Left colon (tissue), 2 donors: ENCODE results near the gene IQGAP3. TPM values are rescaled to one million over a fixed set of nuclear protein-coding genes. Genes with fewer than 3 reads are reported as not detected.
"Not testable (repeated sequence)": the region's sequence is repeated elsewhere in the genome, so short reads cannot be mapped to it uniquely, and the experiment has no call there.

Experiments used
- ATAC-seq: fragments of 200-7000 bp; cut with Tn5 transposase; one replicate; pipeline ENCODE4 v1.9.1; 2020; ENCODE audit warnings: mild to moderate bottlenecking, moderate library complexity
- DNase-seq, 2 donors: peaks; one replicate each; pipeline ENCODE4 v3.0.0-alpha.2; 2020
- intact Hi-C, 2 donors: fragments of 100-400 bp; cut with DNase I in 1 of 2; cut with micrococcal nuclease in 1 of 2; formaldehyde crosslinking; loops; one replicate each; pipeline versions ENCODE4 v1.11.2 to v1.14.0; 2022; cut with DNase I, micrococcal nuclease
- total RNA-seq, 2 donors: library from RNA; stranded (reverse); fragmentation: NEBNext Ultra II Directional; extraction: Animal tissue kit (Norgen Biotek cat#: 25700); gene quantifications; one replicate each; pipeline ENCODE4 v1.2.1, GENCODE V29; 2021
- donor health status: DM: no; HTN: no; CAD: no.
- donor health status: DM: yes; HTN: yes; CAD: no.

IQGAP3 gene
- total RNA-seq, 2 donors from 2014 or later, result 2.8 to 10.5 TPM

DNA sequence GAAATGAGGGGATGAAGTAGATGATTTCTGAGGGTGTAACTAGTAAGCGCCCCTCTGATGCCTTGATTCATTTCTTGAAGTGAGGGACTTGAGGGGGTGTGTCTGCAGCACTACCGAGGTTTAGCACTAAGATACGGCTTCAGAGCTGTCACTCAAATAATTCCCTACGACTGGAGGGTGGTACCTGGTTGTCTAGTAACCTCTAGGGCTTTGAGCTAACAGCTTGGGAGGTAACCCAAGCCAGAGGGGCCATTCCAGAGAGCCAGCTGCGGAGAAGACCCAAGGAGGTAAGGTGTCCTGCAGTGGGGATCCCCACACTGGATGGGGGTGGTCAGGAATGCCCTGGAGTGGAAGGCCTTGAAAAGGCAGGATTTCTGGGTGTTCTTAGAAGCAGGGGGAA, 7.1 kb upstream of the IQGAP3 start, which contains the start of gene TTC24:
Gene TTC24 (plus strand): TSS at position 252 of the 400 bp plus-strand sequence. CDS start 1,642 bp downstream, outside the sequence.
- no peak for ATAC-seq
- intact Hi-C loops, result no loop called here
- no peak for DNase-seq

DNA sequence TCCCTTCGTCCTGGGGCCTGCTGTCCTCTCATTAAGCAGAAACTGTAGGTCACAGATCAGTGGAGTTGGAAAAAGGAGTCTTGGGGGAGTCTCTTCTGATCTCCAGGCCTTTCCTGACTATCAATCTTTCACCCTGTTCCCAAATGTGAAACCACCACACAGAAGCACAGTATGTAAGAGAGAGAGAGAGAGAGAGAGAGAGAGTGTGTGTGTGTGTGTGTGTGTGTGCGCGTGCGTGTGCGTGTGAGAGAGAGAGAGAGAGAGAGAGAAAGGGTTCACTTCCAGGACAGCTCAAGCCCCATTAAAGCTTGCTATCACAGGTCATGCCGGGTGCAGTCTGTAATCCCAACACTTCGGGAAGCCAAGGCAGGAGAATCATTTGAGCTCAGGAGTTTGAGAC, 5.7 kb upstream of the IQGAP3 start:
- ATAC-seq, result no peak
- intact Hi-C loops, result no loop called here
- no peak for DNase-seq

DNA sequence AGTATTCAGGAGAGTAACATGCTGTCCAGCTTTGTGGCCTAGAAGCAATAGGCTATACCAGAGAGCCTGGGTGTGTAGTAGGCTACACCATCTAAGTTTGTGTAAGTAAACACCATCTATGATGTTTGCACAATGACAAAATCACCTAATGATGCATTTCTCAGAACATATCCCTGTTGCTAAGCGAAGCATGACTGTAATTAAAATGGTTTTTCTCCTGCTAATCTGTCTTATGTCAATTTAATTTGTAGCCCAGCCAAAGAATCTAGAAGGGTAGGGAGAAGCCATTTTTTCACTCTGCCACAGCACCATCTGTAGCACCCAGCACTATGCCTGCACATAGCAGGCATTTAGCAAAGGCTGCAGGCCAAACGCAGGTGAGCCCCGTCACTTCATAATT, 5.2 kb upstream of the IQGAP3 start:
- no peak for DNase-seq
- intact Hi-C loops, result no loop called here
- ATAC-seq, result peak; percentile 68

DNA sequence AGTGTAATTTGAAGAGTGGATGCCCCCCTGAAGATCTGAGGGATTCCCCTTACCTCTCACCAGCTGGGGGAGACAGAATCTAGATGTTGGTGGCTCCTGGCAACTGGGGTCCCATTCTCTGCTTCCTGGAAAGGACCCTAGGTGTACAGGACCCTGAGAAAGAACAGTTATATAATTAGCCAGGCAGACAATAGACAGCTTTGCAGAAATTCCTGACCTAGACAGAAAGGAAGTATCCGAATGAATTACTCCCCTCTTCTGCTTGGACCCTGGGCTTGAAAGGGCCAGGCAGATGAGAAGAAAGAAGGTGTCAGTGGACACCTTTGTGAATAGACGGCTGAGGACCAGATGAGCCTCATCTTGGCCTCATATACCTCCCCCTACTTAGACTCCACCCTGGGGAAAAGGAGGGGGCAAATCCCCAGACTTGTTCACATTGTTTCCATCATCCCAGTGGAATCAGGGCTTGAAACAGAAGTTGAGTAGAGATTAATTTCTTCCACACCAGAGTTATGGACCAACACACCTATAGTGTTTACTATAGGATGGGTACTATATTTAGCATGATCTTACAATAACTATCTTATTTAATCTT, 1.8 kb upstream of the IQGAP3 start:
- DNase-seq, result no peak
- intact Hi-C loops, result no loop called here
- no peak for ATAC-seq

DNA sequence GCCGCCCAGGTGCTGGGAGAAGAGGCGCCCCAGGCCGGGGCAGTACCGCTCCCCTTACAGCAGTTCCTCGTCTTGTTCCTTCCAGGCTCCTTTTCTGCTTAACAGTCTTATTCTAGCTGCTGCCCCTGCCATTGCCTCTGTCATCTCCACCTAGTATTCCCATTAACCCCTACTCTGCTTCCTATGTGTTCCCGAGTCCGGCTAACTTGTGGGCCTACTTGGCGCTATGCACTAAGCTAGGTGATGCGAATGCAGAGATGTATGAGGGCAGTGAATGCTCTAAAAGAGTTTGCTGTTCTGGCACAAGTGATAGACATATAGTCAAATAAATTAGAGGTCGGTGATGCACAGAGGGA, 276 bp upstream of the IQGAP3 start:
- DNase-seq (no peak), ATAC-seq (no peak)
- intact Hi-C loops, result no loop called here

DNA sequence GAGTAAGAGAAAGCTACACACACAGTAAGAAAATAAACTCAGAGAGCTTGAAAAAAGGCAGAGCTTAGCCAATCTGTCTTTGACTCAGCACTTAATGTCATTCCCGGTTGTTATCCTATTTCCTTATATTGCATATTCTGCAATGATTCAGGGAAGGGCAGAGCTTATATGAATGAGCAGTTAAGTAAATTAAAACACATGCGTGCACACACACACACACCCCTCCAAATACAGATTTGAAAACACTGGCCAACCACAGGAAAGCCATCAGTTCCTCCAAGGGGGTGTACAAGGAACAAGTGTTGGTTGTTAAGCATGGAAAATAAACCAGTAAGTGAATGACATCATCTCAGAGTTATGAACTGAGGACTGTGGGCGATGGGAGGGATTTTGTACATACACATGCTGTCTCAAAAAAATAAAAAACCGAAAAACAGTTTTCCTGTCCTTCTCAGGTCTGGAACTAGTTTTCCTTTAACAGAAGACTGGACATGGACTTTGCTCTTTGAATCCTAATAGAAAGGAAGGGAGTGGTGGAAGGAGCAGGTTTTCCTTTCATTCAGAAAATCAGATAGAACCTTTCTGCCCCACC, 1.0 kb downstream of the IQGAP3 start:
- ATAC-seq (peak; percentile 79), DNase-seq (no peak)
- intact Hi-C loops, result no loop called here

DNA sequence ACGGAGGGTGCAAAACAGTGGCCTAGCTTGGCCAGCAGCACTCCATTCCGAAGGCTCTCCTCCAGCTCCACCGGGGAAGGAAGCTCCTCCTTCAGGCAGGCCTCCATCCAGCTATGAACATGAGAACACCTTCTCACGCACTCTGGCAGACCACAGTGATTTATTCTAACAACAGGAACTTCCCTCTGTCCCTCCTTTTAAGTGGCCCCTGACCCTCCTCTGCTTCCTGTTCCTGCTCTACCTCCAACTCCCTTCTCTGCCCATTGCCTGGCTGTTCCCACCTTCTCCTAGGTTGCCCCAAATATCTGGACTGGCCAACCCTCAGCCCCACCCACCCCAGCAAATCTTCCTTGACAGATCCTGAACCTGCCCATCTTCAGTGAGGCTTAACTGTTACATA, 5.9 kb downstream of the IQGAP3 start:
- DNase-seq (no peak), ATAC-seq (no peak)
- intact Hi-C loops, result no loop called here

DNA sequence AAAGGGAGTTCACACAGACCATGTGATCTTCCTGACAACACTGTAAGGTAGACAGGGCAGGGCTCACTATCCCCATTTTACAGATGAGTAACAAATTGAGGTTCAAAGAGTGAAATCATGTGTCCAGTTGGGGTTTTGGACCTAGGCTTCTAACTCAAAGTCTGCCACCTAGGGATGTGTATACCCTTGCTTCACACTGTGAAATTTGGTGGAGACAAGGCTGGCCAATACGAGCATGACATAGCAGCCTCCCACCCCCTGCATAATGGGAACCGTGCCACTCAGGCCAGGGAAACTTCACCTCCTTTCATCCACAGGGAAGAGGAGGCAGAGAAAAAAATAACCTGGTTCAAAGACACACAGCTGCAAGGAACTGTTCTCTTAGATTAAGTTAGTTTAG, 6.8 kb downstream of the IQGAP3 start:
- DNase-seq, result no peak

DNA sequence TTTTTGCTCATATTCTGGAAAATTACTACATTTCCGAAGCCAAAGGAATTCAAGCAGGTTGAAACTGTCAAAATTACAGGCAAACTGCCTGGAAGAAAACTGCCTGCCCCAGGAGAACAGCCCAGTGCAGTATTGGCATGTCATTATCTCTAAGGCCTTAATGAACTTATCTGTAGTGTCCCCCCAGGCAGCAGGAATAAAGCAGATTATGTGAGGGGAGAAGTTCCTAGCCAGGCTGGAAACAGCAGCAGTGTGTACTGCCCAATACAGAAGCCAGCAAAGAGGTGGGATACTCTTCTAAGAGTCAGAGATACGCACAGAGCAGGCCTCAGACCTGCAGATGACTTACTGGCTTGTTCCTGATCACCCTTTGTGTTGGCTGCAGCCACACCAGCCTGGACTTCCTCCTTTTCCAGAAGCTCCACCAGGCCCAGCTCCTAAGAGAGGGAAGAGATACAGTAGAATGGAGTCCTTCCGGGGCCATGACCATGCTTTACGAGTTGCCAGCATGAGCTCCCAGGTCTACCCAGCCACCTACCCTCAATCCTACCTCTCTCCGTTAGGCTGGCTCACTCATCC, 11.7 kb downstream of the IQGAP3 start:
- no peak for DNase-seq
- no peak for ATAC-seq

More for the DNA sequence above, 6.8 kb downstream of the IQGAP3 start:
- intact Hi-C loops, result no loop called here
- ATAC-seq, result no peak

DNA sequence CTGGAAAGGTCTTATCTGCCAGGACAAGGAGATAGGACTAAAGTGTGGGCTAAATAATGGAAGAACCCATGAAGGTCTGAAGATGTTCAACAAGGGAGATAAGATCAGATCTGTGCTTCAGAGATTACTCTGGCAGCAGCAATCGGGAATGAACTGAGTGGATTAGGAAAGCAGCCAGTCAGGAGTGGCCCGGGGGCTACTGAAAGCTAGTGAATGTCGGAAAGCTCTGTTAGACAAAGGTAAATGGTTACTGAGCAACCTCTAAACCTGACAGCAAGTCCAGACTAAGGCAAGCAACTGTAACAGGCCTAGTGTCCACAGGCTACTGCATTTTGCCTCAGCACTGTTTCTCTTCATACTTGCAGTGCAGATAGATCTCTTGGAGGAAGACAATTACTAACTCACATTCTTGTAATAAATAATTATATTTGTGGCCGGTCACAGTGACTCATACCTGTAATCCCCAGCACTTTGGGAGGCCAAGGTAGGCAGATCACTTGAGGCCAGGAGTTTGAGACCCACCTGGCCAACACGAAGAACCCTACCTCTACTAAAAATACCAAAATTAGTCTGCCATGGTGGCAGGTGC, 12.5 kb downstream of the IQGAP3 start:
- intact Hi-C loops, result no loop called here
- no peak for ATAC-seq
- no peak for DNase-seq

More for the DNA sequence above, 11.7 kb downstream of the IQGAP3 start:
- intact Hi-C loops, result no loop called here

DNA sequence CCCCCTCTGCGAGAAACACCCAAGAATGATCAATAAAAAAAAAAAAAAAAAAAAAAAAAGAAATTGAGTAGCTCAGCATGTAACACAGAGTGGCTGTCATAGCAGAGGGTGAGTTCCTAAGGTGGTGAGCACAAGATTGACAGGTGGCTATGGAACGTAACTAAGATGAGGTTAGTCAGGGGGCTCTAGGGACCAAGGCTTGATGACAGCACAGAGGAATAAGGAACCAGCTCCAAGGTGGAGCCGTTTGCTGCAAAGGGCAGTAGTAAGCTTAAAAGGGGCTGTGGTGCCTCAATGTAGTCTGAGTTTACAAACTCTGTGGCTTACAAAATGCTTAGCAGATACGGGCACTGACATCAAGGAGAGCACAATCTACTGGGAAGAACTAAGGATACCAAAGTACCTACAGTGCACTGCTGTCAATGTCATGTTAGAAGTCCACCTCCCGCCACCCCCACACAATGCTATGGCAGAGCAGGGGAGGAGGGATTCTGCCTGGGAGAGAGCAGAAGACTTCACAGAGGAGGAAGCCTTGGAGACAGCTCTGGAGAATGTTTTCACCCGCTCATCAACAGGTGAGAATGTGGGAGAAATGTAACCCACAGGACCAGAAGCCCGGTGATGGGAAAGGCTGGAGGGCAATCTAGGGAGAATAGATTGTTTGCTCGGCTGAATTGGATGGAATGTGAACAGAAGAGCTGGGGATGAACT, 13.1 kb downstream of the IQGAP3 start:
- intact Hi-C loops, result no loop called here
- no peak for ATAC-seq
- DNase-seq, result no peak

DNA sequence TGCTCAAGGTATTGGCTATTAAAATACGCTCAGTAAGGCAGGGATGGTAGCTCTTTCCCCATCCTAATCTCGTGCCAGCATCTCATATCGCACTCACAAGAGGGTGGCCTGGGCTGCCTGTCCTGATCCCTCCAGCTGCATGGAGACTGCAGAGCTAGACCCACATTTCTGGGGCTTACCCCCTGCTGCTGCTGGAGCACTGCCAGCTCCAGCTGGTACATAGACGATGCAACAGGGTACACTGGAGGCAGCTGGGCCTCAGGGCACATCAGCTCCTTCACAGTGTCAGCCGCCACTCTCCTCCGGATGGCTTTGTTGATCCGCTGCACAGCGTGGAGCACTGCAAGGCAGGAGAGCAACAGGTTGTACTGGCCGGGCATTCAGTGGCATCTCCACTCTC, 16.0 kb downstream of the IQGAP3 start:
- ATAC-seq, result no peak
- intact Hi-C loops, result no loop called here

DNA sequence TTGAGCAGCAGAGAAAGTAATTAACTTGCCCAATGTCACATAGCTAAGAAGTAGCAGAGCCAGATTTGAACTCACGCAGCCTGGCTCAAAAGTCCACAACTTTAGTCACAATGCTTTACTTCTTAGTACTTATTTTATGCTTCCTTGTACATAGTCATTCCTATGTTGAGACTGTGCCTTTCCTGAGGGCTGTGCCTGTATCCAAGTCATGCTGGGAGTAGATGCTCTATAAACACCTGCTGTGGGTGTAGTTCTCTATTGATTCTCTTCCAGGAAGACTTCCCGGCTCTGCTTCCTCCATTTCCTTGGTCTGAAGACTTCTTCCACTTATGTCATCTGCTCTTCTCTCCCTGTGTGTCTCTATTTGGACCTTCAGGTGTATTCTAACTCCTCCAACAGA, 16.6 kb downstream of the IQGAP3 start:
- intact Hi-C loops, result no loop called here
- DNase-seq, result no peak
- peak; percentile 58 for ATAC-seq

More for the DNA sequence above, 16.0 kb downstream of the IQGAP3 start:
- no peak for DNase-seq

DNA sequence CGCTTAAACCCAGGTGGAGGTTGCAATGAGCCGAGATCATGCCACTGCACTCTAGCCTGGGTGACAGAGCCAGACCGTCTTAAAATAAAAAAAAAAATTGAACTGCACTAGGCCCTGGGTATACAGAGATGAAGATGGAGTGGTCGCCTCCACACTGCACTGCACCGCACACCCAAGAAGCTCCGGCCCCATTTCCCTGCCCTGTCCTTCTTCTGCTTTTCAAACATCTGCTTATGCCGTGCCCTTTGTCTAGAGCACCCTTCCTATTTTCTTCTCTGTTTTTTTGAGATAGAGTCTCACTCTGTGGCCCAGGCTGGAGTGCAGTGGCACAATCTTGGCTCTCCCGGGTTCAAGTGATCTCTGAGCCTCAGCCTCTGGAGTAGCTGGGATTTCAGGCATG, 17.4 kb downstream of the IQGAP3 start:
- intact Hi-C loops, result no loop called here
- DNase-seq, result no peak

DNA sequence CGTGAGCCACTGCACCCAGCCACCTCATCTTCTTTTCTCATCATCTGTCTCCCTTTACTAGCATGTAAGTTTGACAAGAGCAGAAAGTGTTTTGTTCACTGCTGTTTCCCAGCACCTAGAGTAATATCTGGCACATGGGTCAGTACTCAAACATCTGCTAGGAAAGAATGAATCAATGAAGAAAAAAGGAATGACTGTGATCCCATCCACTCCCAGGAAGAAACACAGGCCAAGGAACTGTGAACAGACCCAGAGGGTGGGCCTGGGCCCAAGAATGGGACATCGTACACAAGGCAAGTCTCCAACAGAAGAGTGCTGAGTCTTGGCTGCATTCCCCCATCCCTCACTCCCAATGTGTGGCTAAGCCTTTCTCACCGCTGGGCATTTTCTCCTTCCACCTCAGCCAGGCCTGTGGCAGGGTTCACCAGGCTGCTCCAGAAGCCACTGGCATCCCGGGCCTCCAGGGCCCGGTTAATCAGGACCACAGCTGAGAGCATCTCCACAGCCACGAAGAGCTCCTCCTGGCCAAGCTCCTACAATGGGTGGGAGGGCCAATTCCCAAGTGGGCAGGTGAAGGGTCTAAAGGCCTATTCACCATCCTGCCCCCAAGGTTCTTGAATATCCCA, 18.4 kb downstream of the IQGAP3 start:
- no peak for ATAC-seq
- intact Hi-C loops, result no loop called here
- DNase-seq, result no peak

More for the DNA sequence above, 17.4 kb downstream of the IQGAP3 start:
- no peak for ATAC-seq

DNA sequence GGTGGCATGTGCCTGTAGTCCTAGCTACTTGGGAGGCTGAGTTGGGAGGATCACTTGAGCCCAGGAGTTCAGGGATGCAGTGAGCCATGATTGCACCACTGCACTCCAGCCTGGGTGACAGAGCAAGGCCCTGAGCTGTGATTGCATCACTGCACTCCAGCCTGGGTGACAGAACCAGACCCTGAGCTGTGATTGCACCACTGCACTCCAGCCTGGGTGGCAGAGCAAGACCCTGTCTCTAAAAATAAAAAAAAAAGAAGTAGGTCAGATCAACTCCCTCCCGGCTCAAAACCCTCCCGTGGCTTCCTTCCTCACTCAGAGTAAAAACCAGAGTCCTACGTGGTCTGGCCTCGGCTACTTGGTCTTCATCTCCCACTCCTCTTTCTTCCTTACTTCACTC, 19.4 kb downstream of the IQGAP3 start:
- DNase-seq, result peak in 1 of 2 donors; percentile 29
- intact Hi-C loops, ATAC-seq: not testable (repeated sequence)

DNA sequence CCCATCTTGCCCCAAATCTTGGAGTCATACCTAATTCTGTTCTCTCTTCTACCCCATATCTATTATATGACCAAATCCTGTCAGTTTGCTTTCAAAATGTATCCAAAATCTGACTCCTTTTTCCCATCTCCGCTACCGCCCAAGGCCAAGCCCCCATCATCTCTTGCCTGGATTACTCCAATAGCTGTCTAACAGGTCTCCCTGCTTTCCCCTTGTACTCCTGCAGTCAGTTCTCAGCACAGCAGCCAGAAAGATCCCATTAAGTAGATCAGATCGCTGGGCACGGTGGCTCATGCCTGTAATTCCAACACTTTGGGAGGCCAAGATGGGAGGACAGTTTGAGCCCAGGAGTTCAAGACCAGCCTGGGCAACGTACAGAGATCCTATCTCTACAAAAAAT, 19.8 kb downstream of the IQGAP3 start:
- ATAC-seq (no peak), DNase-seq (no peak)
- intact Hi-C loops, result no loop called here

DNA sequence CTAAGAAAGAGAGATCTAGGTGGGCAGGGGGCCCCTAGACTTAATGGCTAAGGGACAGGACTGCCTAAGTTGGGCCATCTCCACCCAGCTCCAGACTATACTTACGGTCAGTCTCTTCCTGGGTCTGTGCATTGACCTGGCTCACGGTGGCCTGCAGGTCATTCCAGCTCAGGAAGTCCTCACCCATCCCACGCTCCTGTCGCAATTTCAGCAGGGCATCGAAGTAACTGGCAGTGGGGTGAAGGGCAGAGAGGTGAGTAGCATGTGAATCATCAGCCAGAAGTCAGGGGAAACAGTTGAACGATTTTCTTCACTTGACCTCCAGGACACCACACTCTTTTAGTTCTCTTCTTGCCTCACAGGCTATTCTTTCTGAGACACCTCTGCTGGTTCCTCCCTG, 20.5 kb downstream of the IQGAP3 start:
- intact Hi-C loops, result no loop called here
- ATAC-seq, result no peak
- DNase-seq, result no peak

DNA sequence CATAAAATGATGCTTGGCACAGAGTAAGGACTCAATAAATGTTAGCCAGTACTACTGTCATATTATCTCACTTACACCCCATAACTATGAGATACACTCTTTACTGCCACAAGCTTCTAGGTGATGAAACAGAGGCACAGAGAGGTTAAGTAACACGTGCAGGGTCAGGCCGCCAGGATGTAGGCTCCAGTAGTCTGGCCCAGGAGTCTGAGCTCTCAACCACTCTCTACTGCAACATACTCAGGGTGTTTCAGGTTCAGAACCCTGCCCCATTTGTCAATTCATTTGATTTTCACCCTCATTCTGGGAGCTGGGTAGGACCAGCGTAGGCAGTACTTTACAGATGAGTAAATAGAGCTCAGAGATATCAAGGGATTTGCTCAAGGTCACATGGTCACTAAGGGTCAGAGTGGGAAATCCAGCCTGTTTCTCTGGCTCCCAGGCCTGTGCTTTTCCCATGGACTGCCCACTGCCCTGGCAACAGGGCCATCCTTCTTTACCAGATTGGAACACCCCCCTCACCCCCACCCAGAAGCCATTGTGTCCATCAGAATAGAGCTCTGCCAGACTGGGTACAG, 21.2 kb downstream of the IQGAP3 start:
- ATAC-seq, result no peak
- intact Hi-C loops, result no loop called here

More for the DNA sequence above, 21.2 kb downstream of the IQGAP3 start:
- no peak for DNase-seq
